ENCODE results near the gene IFNA1. TPM values are rescaled to one million over a fixed set of nuclear protein-coding genes. Genes with fewer than 3 reads are reported as not detected.

IFNA1 gene
- total RNA-seq, 2 experiments from 2014 or later: not detected

DNA sequence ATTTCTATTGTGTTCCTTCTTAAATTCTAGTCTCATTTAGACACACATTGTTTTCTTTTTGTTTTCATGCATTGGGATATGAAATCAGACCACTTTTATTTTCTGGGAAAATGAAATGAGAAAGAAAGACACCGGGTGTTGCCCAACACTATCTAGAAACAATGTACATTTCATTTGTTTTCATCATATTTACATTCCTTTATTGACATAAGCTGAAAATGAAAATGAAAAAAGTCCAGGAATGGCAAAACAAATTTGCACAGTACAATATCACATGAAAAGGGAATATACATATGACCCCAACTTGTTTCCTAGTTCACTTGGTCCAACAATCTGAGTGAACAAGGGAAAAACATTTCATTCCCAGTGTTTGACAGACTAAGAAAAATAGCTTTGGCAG lies 21.1 kb downstream of the IFNA1 start:
- CTCF ChIA-PET: no interaction called here
- H3K27ac Mint-ChIP-seq: no peak overlapping the region
- H3K4me3 Mint-ChIP-seq: no peak overlapping the region
- H3K4me1 Mint-ChIP-seq: no peaks in the 10 kb centered on the region
- H3K36me3 Mint-ChIP-seq (ENCODE audit: low read depth): no peaks in the 10 kb centered on the region
- H3K9me3 Mint-ChIP-seq: no peaks in the 10 kb centered on the region
- H3K27me3 Mint-ChIP-seq: peaks cover 31% of the 10 kb centered on the region
- POLR2A ChIA-PET: no interaction called here
- DNase-seq: no peak

DNA sequence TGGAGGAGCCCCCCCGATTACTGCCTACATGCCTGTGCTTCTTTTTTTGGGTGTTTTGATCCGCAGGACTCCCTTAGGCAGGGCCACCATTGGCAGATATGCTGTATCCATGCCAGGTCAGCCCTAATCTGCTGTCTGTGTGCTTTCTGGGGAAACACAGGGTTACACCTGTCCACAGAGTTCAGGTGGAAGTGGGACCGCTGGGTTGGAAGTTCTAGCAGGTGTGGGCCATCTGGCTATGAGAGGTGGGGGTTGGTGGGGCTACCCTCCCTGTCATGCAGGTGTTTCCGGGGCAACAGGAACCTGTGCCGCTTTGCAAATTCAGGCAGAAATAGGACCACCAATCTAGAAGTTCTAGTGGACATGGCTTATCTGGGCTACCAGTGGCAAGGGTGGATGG lies 24.9 kb downstream of the IFNA1 start:
- H3K27me3 Mint-ChIP-seq: peaks cover 29% of the 10 kb centered on the region

DNA sequence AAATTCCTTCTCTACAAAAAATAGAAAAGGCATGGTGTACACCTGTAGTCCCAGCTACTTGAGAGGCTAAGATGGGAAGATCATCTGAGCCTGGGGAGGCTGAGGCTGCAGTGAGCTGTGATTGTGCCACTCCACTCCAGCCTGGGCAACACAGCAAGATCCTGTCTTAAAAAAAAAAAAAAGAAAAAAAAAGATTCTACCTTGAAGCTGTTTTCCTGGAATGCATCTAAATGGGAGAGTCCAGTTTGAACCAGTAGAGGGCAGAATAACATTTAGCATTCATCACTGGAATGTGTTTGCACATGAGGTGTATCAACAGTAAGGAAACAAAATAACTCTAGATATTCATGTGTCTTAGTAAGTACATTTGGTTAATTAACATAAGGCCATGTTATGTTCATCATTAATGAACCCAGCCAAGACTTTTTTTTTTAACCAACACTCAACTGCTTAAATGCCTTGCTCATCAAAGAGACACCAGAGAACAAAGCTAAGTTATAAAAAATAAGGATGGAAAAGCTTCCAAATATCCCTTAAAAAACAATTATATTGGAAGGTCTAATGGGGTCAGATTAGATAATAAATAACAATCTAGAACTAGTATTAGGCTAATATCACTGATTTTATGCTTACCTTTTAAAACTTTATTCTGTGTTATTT lies 25.8 kb downstream of the IFNA1 start:
- Mint-ChIP-seq H3K4me3 (no peak overlapping the region), H3K9me3 (no peaks in the 10 kb centered on the region), H3K36me3 (ENCODE audit: low read depth) (no peaks in the 10 kb centered on the region), H3K27ac (no peak overlapping the region), H3K4me1 (no peaks in the 10 kb centered on the region), H3K27me3 (peaks cover 24% of the 10 kb centered on the region)
- DNase-seq: no peak
- ChIA-PET POLR2A (no interaction called here), CTCF (interaction anchor here (0.6 to 2.8 kb wide), 21 partner anchors 10 to 1689 kb away, joined by 3 to 11 read pairs (median 4); partner anchors contain the start of gene KLHL9)

More for the DNA sequence above, 24.9 kb downstream of the IFNA1 start:
- H3K27ac Mint-ChIP-seq: no peak overlapping the region
- no peak overlapping the region for H3K4me3 Mint-ChIP-seq
- H3K4me1 Mint-ChIP-seq: no peaks in the 10 kb centered on the region
- no peaks in the 10 kb centered on the region for H3K36me3 Mint-ChIP-seq (ENCODE audit: low read depth)
- ChIA-PET POLR2A (no interaction called here), CTCF (interaction anchor here (0.8 to 2.8 kb wide), 12 partner anchors 9 to 330 kb away, joined by 3 to 11 read pairs (median 4); partner anchors contain the start of gene KLHL9)
- no peak for DNase-seq
- H3K9me3 Mint-ChIP-seq: no peaks in the 10 kb centered on the region

DNA sequence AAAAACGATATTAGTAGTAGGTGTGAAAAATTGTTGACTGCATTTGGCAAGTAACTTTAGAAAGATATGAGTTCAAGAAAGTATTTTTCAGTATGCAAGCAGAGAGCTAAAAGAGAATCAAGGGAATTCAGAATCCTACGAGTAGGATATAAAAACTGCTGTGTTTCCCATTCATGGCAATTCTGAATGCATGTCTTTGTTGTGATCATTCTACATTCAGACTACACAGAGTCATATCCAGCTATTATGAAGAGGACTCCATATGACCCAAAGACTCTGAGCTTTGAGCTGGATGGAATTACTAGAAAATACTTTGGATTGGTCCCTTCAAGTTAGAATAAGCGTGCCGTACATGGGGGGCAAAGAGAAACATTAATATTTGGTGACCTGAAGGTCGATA lies 29.9 kb downstream of the IFNA1 start:
- DNase-seq: no peak
- Mint-ChIP-seq H3K36me3 (ENCODE audit: low read depth) (no peaks in the 10 kb centered on the region), H3K4me1 (no peaks in the 10 kb centered on the region), H3K27ac (no peak overlapping the region), H3K27me3 (peaks cover 19% of the 10 kb centered on the region), H3K4me3 (no peak overlapping the region), H3K9me3 (no peaks in the 10 kb centered on the region)
- ChIA-PET POLR2A (no interaction called here), CTCF (interaction anchor here (0.6 kb wide), 1 partner anchor 151 kb away, joined by 3 read pairs; no protein-coding TSS in a partner anchor)

DNA sequence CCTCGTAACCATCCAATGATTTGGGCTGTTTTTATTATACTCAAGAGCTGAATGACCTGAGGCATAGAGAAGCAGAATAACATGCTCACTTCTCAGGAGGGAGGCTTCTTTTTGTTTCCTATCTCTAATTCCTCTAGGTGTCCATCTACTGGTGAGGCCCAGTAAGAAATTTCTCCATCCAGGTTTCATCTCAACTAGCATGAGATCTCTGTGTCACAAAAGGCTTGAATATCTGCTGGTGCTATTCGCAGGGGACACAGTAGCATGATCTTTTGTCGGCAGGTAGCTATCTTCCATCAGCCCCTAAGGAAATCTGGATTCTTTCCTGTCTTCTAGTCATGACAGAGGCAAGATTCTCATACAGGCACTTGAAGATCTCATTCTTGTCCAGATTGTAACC lies 33.0 kb downstream of the IFNA1 start:
- no peaks in the 10 kb centered on the region for H3K4me1 Mint-ChIP-seq
- no peaks in the 10 kb centered on the region for H3K36me3 Mint-ChIP-seq (ENCODE audit: low read depth)
- CTCF ChIA-PET: interaction anchor here (1.2 kb wide), 1 partner anchor 18 kb away, joined by 3 read pairs; no protein-coding TSS in a partner anchor
- H3K9me3 Mint-ChIP-seq: no peaks in the 10 kb centered on the region
- DNase-seq: no peak
- POLR2A ChIA-PET: no interaction called here
- H3K4me3 Mint-ChIP-seq: no peak overlapping the region
- peaks cover 10% of the 10 kb centered on the region for H3K27me3 Mint-ChIP-seq
- no peak overlapping the region for H3K27ac Mint-ChIP-seq

DNA sequence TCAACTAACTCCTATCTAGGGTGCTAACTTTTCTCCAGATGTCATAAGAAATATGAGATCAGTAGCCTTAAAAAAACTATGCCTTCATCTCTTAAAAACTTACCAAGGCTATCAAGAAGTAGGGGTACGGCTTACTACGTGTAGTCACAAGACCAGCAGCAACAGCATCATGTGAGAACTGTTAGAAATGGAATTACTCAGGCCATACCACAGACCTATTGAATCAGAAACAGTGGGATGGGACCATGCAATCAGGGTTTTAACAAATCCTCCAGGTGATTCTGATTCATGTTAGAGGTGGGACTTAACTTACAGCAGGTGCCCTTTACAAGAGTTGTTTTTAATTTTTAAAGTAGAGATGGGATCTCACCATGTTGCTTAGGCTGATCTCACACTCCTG lies 37.2 kb downstream of the IFNA1 start:
- no peak for DNase-seq
- H3K27me3 Mint-ChIP-seq: peaks cover 4% of the 10 kb centered on the region
- POLR2A ChIA-PET: no interaction called here
- H3K4me1 Mint-ChIP-seq: no peaks in the 10 kb centered on the region
- CTCF ChIA-PET: interaction anchor here (0.9 kb wide), 1 partner anchor 11 kb away, joined by 3 read pairs; no protein-coding TSS in a partner anchor
- no peak overlapping the region for H3K27ac Mint-ChIP-seq
- H3K9me3 Mint-ChIP-seq: no peaks in the 10 kb centered on the region
- H3K4me3 Mint-ChIP-seq: no peak overlapping the region
- H3K36me3 Mint-ChIP-seq (ENCODE audit: low read depth): no peaks in the 10 kb centered on the region

DNA sequence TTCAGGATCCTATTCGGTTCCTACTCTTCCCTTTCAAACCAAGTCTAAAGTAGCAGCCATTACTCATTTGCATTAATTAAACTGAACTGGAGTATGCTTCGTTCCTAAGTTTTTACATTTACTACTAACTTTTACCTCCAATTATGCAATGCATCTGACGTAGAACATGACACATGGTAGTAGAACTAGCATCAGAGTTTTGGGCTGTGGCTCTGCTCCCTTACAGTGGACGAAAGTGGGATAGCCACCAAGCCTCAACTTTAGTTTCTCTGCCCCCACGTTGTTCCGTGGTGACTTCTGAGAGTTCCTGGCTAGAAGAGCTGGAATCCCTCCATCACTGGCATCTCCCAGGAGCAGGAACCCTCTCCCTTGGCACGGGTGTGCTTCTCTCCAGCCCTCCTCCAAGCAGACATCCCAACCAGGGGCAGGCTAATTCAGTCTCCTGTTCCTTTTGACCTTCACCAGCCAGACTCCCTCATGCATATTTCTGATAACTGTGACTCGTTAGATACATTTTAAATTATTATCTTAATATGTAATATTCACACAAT lies 39.0 kb downstream of the IFNA1 start:
- Mint-ChIP-seq H3K9me3 (no peaks in the 10 kb centered on the region), H3K36me3 (ENCODE audit: low read depth) (no peaks in the 10 kb centered on the region), H3K4me3 (no peak overlapping the region), H3K4me1 (no peaks in the 10 kb centered on the region), H3K27me3 (peaks cover 6% of the 10 kb centered on the region), H3K27ac (no peak overlapping the region)
- DNase-seq: no peak
- ChIA-PET POLR2A (no interaction called here), CTCF (no interaction called here)

DNA sequence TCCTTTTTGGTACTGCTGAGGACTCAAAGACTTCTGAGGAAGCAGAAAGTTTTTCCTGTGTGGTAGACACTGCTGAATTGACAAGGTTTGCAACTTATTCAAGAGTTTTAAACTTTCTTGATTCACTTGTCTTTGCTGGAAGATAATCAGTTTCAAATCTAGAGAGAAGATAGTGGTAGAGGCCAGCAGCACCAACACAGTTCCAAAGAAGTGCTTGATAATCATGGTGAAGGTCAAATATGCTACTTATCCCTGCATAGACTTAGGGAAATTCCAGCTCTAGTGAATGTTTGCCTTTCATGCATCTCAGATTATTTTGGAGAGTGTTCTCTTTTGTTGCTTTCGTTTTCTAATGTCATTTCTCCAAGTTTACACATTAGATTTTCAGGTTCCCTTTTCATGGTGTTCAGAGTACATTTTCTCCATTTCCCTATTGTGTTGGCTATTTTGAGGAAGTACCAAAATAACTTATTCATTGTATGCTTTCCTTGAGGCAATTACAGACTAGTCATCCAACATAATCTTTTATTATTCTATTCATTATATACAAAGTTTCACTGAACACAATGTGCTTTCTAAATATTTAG lies 41.3 kb downstream of the IFNA1 start:
- Mint-ChIP-seq H3K27ac (no peak overlapping the region), H3K36me3 (ENCODE audit: low read depth) (no peaks in the 10 kb centered on the region), H3K4me3 (no peak overlapping the region), H3K27me3 (peaks cover 14% of the 10 kb centered on the region), H3K4me1 (no peaks in the 10 kb centered on the region), H3K9me3 (no peaks in the 10 kb centered on the region)
- ChIA-PET POLR2A (no interaction called here), CTCF (no interaction called here)
- DNase-seq: no peak

DNA sequence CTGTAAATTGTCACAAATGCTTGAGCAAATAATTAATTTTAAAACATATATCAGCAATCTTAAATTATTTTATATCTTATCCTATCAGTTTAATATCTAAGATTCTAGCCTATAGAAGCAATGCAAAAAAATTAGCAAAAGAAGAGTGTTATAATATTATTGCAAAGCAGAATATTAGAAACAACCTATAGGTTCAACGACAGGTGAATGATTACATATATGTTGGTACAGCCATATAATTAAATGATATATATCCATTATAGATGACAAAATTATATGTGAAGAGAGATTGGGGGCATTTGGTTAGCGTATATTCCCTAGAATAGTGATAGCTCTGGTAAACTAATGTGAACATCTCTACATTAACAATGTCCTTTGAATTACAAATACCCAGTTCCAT lies 42.0 kb downstream of the IFNA1 start, which contains the start of gene IFNE:
TSS of gene IFNE (minus strand) at position 101 of the 400 bp plus-strand sequence. CDS start 619 bp downstream, outside the sequence.
- Mint-ChIP-seq H3K36me3 (ENCODE audit: low read depth) (no peaks in the 10 kb centered on the region), H3K27ac (no peak within 1 kb of the TSS), H3K27me3 (peaks cover 14% of the 10 kb centered on the region), H3K9me3 (no peaks in the 10 kb centered on the region), H3K4me1 (no peaks in the 10 kb centered on the region), H3K4me3 (no peak within 1 kb of the TSS)
- ChIA-PET CTCF (no interaction called here), POLR2A (no interaction called here)
- no peak for DNase-seq

Other genes with a start within 250 kb of the IFNA1 start
- not detected for gene IFNA7, start 238.2 kb upstream of the IFNA1 start, total RNA-seq
- gene IFNA10, start 233.3 kb upstream of the IFNA1 start, total RNA-seq: not detected
- not detected for gene IFNA16, start 223.1 kb upstream of the IFNA1 start, total RNA-seq
- gene IFNA17, start 212.2 kb upstream of the IFNA1 start, total RNA-seq: not detected
- gene IFNA14, start 200.4 kb upstream of the IFNA1 start, total RNA-seq: not detected
- gene IFNA5, start 135.1 kb upstream of the IFNA1 start, total RNA-seq: not detected
- gene KLHL9, start 105.0 kb upstream of the IFNA1 start, total RNA-seq: 10 to 100 TPM; 17.0 to 18.0 TPM
- gene IFNA6, start 89.6 kb upstream of the IFNA1 start, total RNA-seq: not detected
- gene IFNA13, start 72.4 kb upstream of the IFNA1 start, total RNA-seq: not detected
- not detected for gene IFNA2, start 55.0 kb upstream of the IFNA1 start, total RNA-seq
- not detected for gene IFNA8, start 31.3 kb upstream of the IFNA1 start, total RNA-seq
- gene IFNE, start 41.9 kb downstream of the IFNA1 start, total RNA-seq: not detected